ENCODE measurements around the gene TCERG1L.

DNA sequence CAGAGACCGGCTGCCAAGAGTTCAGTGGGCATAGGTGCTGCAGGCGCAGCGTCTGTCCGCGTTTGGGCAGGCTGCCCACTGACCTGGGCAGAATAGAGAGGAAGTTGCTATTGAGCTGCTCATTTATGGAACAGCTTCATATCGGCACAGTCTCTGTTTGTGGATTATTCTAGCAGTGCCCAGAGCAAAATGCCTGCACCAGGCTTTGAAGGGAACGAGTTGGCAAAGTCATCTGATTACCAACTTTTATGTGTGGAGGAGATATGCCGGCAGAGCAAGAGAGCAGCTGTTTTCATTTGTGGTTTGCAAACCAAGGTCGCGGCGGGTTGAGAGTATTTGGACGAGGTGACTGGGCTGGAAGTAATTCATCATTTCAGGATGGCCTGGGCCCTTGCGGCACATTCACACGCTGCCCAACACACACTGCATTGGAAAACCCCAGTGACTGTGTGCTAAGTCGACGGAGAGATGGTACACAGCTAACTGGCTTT is 228.5 kb downstream of the TCERG1L start:
- TF ChIP-seq, protein P1, sequence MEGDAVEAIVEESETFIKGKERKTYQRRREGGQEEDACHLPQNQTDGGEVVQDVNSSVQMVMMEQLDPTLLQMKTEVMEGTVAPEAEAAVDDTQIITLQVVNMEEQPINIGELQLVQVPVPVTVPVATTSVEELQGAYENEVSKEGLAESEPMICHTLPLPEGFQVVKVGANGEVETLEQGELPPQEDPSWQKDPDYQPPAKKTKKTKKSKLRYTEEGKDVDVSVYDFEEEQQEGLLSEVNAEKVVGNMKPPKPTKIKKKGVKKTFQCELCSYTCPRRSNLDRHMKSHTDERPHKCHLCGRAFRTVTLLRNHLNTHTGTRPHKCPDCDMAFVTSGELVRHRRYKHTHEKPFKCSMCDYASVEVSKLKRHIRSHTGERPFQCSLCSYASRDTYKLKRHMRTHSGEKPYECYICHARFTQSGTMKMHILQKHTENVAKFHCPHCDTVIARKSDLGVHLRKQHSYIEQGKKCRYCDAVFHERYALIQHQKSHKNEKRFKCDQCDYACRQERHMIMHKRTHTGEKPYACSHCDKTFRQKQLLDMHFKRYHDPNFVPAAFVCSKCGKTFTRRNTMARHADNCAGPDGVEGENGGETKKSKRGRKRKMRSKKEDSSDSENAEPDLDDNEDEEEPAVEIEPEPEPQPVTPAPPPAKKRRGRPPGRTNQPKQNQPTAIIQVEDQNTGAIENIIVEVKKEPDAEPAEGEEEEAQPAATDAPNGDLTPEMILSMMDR (IDR thresholded peaks at IDR 0.05): no peak
- TF ChIP-seq, protein P2, sequence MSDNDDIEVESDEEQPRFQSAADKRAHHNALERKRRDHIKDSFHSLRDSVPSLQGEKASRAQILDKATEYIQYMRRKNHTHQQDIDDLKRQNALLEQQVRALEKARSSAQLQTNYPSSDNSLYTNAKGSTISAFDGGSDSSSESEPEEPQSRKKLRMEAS (CRISPR knock-in tag; IDR thresholded peaks at IDR 0.05): no peak
- TF ChIP-seq FOXP1 (CRISPR knock-in tag; IDR thresholded peaks at IDR 0.05; ENCODE audit: borderline replicate concordance) (no peak), ZNF671 (CRISPR knock-in tag; IDR thresholded peaks at IDR 0.05) (no peak), CBFB (CRISPR knock-in tag; IDR thresholded peaks at IDR 0.05; ENCODE audit: low read depth) (no peak), GABPB1 (CRISPR knock-in tag; IDR thresholded peaks at IDR 0.05) (no peak)
- TF ChIP-seq, protein P3, sequence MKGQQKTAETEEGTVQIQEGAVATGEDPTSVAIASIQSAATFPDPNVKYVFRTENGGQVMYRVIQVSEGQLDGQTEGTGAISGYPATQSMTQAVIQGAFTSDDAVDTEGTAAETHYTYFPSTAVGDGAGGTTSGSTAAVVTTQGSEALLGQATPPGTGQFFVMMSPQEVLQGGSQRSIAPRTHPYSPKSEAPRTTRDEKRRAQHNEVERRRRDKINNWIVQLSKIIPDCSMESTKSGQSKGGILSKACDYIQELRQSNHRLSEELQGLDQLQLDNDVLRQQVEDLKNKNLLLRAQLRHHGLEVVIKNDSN (CRISPR knock-in tag; IDR thresholded peaks at IDR 0.05): no peak
- TF ChIP-seq, protein P4, sequence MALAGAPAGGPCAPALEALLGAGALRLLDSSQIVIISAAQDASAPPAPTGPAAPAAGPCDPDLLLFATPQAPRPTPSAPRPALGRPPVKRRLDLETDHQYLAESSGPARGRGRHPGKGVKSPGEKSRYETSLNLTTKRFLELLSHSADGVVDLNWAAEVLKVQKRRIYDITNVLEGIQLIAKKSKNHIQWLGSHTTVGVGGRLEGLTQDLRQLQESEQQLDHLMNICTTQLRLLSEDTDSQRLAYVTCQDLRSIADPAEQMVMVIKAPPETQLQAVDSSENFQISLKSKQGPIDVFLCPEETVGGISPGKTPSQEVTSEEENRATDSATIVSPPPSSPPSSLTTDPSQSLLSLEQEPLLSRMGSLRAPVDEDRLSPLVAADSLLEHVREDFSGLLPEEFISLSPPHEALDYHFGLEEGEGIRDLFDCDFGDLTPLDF (CRISPR knock-in tag; IDR thresholded peaks at IDR 0.05): no peak

All from WTC11 (cell line).